Islet of Langerhans (tissue), 1 donor: ENCODE results near the gene TNKS1BP1.

ENCODE experiments used
- FAIRE-seq: peaks from one replicate; lab custom pipeline; 2011; peaks lifted over from hg19 to GRCh38; lab: Jason Lieb, UNC

Gene TNKS1BP1

DNA sequence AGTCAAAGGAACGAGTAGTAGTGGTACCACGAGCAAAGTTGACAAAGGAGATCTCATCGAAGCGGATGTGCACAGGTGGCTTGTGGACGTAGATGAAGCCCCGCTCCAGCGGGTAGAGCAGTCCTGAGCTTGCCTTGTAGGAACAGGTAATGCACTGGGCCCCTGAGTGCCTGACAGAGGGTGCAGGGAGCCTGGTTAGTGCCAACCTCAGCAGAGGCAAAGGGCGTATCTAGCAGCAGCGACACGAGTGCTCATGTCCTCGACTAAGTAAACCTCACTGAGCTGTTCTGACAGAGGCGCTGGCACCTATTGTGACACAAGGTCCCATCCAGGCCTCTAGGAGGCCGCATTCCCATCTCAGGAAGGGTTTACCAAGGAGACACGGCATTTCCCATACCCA lies 7.0 kb upstream of the TNKS1BP1 start:
- no peak for FAIRE-seq

DNA sequence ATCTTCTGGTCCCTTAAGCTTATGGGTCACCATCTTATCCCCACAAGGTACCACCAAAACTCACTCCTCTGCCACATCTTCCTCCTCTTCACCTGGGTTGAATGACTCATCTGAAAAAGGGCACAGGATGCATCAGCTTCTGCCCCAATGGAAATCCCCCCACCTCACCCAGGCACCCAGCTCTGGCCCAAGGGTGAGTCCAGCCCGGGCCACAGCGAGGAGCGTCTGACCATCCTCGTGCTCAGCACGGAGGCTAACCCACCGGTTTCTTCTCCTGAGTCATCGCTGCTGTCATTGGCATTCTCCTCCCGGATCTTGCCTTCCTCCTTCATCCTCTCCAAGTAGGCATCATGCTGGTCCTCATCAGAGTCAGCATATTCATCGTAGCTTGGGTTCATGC lies 5.3 kb upstream of the TNKS1BP1 start:
- no peak for FAIRE-seq

DNA sequence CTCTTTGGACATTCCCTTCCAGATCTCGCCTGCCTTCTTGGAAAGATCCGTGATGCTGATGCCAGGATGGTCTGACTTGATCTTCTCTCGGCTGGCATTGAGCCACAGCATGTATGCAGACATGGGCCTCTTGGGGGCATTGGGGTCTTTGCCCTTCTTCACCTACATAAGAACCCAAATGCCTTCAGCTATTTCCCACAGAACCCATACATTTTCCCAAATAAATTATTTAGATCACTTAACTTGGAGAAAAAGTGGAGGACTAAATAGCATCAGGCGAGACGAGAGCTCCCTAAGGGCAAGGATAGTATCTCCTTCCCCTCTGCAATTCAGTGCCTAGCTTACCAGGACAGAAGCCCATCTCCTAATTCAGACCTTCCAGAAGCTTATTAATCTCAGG lies 3.0 kb upstream of the TNKS1BP1 start:
- no peak for FAIRE-seq

DNA sequence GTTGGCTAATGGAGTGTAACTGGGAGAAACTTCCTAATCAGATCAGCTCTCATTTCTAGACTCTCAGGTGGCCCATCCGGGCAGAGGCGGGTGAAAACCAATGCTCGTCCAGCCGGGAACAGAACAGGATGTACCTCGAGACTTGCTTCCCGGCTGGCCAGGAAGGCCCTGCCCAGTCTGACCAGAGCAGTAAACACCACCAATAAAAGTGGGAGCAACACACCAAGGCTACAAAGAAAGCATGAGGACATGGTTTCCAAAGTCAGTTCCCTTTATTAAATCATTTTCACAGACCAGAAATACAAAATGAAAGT lies 940 bp upstream of the TNKS1BP1 start:
- peak; percentile 82 for FAIRE-seq

DNA sequence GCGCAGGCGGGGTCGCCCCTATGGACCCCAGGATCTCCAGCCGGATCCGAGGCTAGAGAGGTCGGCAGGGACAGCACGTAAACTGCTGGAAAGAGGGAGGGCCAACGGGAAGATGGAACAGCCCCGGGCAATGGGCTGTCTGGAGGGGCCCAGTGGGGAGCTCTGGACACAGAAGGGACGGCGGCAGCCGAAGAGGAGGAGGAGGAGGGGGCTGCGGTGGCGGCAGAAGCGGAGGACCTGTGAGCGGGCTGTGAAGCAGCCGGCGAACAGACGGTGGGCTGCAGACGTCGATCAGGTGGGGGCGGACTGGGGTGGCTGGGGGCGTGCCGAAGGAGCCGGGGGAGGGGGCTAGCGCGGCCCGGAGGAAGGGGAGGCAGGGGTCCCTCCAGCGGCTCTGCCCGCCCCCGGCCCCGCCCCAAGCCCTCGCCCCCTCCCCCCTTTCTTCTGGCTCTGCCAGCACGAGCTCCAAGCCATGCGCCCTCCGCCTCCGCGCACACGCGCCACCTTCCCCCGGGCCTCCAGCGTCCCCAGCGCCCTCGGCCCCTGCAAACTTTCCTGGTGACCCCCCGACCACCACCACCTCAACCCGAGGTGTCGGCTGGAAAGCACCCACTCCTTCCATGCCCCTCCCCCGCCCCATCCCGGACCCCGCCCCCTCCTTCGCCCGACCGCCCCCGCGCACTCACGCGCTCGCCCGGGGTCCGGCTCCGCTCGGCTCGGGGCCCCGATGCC lies 432 bp downstream of the TNKS1BP1 start:
- no peak for FAIRE-seq

DNA sequence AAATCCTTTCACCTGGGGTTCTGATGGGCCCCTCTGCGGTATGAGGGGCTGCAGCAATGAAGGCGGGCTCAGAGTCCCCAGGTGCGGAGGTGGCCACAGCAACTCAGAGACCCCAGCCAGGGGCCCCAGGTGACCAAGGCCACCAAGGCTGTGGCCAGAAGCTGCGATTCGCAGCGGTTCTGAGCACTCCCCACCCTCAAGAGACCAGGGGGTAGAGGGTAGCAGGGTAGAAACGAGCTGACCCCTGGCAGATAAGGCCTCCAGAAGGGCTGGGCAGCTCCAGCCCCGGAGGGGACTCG lies 948 bp downstream of the TNKS1BP1 start:
- no peak for FAIRE-seq

DNA sequence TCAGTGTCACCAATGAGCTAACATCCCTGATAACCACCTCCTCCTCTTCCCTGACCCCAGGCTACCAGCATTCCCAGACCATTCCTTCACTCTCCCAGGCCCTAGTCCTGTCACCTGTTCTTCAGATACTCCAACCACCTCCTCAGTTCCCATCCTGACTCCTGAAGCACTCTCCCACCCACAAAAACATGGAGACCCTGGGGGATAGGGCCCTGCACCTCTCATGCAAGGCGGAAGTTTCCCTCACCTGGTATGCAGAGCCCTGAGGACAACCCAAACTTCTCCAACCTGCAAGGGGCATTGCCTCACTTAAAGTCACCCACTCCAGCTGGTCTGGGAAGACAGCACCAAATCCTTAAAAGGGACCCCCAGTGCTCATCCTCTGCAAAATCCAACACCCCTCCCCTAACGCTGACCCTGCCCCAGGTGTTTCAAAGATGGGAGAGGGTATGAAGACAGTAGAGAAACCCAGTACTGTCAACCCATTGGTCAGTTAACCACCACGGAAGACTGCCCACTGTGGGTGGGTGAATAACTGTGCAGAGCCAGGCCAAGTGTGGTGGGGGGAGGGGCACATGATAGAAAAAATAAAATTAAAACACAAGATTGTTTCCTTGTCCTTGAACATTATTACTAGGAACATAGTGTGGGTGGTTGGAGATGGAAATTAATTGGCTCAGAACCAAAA lies 1.4 kb downstream of the TNKS1BP1 start:
- no peak for FAIRE-seq

DNA sequence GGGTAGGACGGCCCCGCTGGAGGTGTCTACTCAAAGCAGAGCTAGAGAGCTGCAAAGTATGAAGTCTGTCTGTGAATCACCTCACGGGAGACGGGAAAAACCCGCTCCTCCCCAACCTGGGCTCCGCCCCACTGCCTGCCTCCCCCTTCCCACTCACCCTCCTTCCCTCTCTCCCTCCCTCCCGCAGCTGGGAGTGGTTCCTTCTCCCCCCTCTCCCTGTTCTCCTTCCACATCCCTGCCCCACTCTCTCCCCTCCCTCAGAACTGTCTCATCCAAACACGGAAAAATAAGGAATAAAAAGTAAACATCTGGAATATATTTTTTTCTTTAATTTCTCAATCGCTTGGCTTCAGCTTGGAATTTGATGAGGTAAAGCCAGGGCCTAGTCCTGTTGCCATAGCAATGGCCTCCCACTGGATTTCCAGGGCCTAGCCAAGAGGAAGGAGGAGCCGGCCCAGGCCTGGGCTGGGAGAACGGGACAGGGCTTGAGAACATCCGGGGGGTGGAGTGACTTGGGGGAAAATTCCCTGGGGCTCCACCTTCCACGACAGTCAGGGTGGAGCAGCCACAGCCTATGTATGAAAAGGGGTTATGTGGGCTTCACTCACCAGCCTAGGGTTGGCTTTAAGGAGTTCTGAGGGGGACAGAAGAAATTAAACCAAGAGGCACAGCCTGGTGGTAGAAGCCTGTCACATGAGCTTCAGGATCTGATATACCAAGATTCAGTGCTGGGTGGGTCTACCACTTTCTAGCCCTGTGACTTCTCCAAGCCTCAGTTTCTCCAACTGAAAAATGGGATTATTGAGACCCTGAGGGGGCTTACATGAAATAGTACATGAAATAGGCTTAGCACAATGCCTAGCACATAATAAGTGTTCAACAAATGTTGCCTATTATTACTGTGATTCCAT lies 2.2 kb downstream of the TNKS1BP1 start:
- FAIRE-seq: no peak

DNA sequence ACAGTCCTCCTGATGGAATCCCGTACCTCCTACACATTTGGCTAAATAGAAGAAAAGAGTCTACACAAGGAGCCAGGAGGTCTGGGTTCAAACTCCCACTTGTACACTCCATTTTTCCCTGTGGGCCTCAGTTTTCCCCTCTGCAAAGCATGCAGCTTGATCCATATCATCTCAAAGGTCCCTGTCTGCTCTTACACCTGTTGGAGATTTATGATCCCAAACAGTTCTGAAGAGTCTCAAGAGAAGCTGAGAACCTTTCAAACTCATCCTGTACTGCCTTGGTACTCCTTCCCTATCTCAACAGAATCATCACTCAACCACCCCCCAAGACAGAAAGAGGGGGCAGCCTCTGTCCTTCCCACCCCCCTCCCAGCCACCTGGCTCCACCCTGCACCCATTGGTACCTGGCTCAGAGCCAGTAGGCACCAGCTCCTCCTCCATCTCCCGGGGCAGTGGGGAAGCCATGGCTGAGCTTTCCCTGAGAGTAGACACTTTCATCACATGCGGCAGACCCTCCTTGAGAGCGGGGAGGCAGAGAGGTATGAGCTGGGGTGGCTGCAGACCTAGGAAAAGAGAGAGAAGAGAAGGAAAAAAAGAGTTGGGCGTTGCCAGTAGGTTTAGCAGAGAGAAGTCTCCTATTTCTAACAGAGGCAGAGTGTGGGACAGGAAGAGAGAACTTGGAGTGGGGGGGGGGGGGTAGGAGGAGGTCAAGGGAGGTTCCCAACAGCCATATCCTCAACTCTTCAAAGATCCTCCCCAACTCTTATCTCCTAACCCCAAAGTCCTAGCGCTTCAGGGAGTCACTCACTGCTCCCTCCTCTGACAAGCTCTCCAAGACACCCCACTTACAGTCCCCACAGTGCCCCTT lies 3.1 kb downstream of the TNKS1BP1 start:
- FAIRE-seq: no peak

DNA sequence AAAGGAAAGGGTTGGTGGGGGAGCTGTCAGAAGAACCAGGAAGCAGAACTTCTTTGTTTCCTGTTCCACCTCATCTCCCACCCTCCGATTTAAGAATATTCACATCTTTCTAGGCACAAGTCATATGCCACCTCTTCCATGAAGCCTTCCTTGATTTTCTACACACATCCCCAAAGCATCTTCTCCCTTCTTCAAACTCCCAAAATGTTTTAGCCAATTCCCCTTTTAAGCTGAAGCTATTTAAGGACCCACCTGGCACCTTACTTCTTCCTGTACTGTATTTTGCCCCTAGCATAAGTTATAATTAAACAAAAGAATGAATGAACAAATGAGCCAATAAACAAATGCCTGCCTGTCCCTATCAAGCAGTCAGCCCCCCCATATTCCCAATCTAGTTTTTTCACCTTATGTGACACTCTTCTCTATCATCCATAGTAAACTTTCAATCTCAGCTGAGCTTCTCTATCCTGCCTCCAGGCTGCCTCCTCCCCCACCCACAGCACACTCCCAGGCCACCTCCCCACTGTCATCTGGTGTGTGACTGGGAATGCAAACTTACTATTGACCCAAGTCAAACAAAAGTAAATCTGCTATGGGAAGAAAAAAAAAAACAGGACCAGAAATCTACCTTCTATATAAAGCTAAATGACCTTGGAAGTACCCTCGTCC lies 3.9 kb downstream of the TNKS1BP1 start:
- FAIRE-seq: no peak

DNA sequence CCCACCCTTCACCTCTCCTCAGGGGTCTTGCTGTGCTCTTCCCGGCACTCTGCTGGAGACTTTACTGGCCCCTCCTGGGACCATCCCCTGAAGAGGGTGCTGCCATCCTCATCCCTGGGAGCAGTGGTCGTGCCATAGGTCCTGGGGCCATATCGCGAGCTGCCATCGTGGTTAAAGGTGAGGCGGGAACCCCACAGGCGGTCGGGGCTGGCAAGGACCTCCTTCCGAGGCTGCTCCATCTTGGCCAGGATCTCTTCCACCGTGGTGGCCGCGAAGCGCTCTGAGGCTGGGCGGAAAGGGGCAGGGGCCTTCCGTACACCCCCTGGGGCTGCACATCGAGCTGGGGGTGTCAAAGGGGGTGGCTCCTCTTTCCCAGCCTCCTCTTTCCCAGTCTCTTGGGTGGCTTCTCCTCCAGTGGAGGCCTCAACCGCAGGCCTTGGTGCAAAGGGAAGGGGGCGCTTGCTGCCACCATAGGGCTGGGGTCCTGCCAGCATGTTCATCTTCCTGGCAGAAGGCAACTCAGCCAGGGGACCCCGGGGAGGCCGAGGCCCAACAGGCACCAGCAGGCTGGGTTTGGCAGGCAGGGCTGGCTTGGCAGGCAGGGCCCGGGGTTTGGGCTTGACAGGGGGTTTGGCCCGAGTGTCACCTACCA lies 4.6 kb downstream of the TNKS1BP1 start:
- no peak for FAIRE-seq

DNA sequence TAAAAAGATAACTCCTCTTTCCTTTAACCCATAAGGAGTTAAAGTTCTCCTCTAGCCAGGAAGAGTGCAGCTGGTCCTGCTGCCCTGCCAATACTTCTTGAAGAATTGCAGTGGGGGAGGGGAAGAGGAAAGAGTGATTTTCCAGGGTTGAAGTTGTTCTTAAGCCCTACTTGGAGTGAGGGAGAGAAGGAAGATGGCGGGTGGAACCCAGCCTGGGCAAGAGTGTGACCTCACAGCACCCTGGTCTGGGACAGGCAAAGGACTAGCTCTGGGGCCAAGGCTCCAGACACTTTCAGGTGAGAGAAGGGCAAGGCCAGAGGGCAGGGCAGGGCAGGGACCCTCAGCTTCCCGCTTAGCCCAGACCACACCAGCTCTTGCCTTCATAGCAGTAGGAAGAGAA lies 6.6 kb downstream of the TNKS1BP1 start:
- FAIRE-seq: no peak

DNA sequence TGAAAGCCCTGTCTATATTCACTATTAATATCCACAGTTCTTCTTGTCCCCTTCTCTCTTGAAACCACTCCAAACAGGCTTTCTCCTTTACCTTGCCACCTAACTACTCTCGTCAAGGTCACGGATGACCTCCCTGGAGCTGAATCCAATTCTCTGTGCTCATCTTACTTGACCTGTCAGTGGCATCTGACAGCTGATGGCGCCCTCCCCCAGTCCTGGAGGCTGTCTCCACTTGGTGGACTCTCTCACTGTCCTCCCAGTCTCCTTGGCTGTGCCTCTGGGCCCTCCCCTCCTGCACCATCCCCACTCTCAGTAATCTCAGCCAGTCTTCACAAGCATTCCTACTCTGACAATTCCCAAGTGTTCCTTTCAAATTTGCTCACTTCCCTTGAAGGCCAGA lies 8.7 kb downstream of the TNKS1BP1 start:
- FAIRE-seq: no peak

DNA sequence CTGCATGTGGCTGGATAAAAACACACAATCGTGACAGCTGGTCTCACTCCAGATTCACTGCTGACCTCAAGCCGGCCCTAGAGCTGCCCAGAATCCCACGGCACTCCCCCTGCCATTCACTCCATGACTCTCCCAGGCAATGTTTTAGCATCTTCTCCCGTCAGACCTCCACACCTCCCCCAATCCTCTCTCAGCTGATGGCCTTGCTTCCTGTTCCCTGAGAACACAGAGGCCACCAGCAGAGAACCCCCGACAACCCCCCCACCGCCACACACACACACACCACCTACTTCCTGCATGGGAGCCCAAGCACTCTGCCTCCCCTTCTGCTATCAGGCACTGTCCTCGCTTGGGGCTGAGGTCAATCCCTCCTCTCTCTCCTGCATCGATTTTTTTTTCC lies 9.3 kb downstream of the TNKS1BP1 start:
- FAIRE-seq: no peak

DNA sequence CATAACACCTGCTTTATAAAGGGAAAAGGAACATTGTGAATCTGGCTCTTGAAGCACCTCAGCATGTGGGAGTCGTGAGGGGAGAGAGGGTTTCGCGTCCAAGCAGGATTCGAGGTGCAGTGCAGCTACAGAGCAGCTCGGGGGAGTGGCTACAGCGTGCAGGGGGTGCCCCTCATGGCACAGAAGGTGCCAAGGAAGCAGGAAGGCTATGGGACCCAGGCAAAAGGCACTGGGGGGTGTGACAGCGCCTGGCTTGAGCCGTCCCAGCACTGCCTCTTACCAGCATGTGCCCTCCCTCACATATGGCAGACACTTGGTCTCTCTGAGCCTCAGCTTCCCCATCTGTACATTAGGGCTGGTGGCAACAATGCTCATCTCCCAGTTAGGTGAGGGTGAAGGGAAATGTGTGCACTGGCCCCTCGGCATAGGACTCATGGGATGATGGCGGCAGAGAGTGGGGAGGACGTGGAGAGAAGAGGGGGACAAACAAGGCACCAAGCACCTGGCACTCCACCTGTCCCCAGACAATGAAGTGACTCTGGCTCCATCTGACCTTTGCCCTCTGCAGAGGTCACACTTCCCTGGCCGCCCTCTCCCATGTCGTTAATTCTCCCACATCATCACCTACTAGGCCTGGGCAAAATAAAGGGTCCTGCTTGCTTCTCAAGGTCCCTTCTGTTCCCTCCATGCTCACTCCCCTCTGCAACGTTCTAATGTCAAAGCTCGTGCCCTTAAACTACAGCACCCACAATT lies 10.4 kb downstream of the TNKS1BP1 start:
- no peak for FAIRE-seq

DNA sequence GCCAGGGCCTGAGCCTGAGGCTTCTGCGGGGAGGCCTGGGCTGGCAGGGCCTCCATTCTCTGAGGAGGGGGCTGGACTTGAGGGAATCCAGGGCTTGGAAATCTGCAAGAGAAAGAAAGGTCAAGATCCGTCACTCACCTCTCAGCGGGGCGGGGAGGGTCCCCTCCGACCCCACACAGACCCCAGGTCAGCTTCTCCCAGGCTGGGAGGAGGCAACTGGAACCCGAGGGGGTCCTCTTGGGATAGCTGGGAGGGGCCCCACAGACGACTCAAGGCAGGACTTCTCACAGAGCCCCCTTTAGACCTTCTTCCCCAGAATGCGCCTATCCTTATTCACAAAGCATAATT lies 11.0 kb downstream of the TNKS1BP1 start:
- FAIRE-seq: no peak

DNA sequence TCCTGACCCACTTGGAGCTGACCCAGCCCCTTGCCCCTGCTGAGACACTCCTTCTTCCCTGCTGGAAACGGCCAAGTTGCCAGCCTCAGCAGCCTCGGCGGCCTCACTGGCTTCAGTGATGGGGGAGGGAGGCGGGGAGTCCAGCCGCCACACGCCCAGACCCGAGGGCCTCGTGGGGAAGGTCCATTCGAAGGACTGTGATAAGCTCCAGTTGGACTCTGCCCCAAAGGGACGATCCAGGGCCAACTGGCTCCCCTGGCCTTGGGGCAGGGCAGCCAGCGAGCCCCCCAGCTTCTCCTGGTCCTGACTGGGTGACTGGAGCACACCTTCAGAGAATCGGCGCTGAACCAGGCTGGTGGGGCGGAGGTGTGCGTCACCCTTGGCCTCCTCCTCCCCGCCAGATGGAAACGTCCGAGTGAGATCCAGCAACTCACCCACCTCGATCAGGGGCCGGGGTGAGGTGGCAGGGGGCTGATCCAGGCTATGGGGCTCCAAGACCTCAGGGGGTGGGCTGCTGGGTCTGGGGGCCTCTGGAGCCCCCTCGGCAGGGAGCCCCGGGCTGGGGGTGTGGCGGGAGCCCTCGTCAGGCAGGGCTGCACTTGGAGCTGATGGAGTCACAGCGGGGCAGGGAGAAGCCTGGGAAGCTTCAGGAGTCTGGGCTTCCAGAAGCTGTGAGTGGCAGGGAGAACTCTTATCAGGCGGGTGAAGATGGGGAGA lies 11.5 kb downstream of the TNKS1BP1 start:
- FAIRE-seq: no peak

DNA sequence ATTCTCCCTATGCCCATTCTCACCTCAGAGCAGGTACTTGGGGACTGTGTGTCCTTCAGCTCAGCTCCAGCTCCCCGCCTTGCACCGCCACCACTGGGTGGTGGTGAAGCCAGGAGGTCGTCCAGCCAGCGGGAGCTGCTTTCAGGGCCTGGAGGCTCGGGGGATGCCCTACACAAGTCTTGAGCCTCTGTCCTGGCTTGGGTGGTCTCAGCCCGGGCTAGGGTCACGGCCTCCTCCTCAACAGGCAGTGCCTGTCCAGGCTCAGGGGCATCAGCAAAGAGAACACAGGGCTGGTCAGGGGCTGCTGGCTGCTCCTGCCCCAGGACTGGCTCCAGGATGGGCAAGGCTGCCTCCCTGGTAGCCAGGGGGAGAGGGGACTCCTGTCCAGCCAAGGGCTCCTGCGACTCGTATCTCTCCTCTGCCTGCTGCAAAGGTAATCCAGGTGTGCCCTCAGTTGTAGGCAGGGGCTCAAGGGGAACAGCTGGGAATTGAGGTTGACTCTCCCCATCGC lies 12.2 kb downstream of the TNKS1BP1 start:
- no peak for FAIRE-seq

DNA sequence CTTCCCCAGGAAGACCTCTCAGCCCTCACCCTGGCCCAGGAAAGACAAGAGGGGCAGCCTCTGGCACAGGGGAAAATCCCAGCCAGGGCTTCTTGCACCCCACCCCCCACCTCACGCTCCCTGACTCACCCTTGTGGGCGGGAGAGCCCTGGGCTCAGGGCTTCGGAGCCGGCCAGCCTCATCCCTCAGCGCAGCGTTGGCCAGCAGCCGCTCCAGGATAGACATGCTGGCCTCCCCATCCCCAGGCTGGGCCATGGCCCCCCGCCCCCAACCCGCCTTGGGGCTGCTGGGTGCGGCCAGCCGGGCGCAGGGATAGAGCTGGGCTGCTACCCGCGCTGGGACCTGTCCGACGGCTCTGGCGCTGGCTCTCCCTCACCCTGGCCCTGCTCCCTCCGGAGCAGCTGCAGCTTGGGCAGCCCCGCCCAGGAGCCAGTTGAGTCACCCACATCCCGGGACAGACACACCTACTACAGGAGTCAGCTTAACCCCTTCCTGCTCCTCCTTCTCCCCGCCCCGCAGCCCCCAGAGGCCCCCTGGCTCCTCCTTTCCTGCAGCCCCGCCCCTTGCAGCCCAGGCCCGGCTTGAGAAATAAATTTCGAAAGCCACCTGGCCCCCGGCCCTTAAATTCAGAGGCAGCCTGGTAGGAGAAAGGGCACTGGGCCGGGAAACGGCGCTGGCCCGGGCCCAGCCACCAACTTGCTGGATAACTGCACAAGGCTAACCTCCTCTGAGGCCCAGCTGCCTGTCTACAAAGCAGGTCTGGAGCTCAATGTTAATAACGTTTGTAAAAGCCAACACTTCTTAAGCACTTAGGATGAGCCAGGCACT lies 13.4 kb downstream of the TNKS1BP1 start:
- FAIRE-seq: no peak
